ENCODE measurements around the gene FIS1. TPM values are rescaled to one million over a fixed set of nuclear protein-coding genes. Genes with fewer than 3 reads are reported as not detected.

Gene FIS1
- total RNA-seq, 1 donor from 2014 or later: 142 TPM

DNA sequence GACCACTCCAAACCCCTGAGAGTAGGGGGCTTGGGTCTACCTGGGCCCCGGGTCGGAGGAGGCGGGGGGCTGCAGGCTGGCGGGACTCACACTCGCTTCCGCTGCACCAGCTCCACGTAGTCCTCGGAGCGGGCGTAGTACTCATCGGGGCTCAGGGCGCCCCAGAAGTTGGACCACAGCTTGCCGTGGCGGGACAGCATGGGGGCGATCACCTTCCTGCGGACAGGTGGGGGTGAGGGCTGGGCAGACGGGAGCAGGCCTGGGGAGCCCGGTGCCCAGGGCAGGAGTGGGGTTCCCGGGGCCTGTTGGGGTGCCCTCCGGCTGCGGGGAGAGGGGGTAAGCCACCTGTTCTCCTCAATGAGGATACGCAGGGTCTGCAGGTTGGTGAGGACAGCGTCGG, 33.4 kb downstream of the FIS1 start:
- H3K4me3 Mint-ChIP-seq (ENCODE audit: unreplicated experiment): no peak overlapping the region
- H3K9me3 Mint-ChIP-seq (ENCODE audit: unreplicated experiment): no peaks in the 10 kb centered on the region
- TF ChIP-seq, protein P1, sequence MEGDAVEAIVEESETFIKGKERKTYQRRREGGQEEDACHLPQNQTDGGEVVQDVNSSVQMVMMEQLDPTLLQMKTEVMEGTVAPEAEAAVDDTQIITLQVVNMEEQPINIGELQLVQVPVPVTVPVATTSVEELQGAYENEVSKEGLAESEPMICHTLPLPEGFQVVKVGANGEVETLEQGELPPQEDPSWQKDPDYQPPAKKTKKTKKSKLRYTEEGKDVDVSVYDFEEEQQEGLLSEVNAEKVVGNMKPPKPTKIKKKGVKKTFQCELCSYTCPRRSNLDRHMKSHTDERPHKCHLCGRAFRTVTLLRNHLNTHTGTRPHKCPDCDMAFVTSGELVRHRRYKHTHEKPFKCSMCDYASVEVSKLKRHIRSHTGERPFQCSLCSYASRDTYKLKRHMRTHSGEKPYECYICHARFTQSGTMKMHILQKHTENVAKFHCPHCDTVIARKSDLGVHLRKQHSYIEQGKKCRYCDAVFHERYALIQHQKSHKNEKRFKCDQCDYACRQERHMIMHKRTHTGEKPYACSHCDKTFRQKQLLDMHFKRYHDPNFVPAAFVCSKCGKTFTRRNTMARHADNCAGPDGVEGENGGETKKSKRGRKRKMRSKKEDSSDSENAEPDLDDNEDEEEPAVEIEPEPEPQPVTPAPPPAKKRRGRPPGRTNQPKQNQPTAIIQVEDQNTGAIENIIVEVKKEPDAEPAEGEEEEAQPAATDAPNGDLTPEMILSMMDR (IDR thresholded peaks at IDR 0.05): no peak
- no peaks in the 10 kb centered on the region for H3K27me3 Mint-ChIP-seq (ENCODE audit: unreplicated experiment)
- no peak overlapping the region for H3K27ac Mint-ChIP-seq (ENCODE audit: unreplicated experiment)
- no peak for DNase-seq (ENCODE audit: extremely low spot score, unreplicated experiment)
- H3K36me3 Mint-ChIP-seq (ENCODE audit: unreplicated experiment): peaks cover 19% of the 10 kb centered on the region
- H3K4me1 Mint-ChIP-seq (ENCODE audit: unreplicated experiment): peaks cover 17% of the 10 kb centered on the region

DNA sequence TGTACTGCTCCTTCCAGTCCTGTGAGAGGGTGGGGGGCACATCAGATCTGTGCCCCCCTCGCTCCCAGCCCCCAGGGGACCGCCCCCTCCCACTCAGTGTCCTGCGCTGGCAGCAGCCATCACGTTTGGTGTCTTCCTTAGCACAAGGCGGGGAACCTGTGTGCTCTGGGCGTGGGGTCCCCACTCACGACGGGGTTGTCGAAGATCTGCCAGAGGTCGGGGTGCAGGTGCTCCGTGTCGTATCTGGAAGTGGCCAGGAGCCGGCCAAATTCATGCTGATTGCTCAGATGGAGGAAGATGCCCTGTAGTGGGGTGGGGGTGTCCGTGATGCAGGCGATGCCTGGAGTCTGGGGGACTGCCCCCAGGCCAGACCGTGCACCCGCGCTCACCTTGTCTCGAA, 34.7 kb downstream of the FIS1 start:
- Mint-ChIP-seq H3K36me3 (ENCODE audit: unreplicated experiment) (peaks cover 25% of the 10 kb centered on the region), H3K27ac (ENCODE audit: unreplicated experiment) (no peak overlapping the region), H3K9me3 (ENCODE audit: unreplicated experiment) (no peaks in the 10 kb centered on the region), H3K4me1 (ENCODE audit: unreplicated experiment) (peaks cover 5% of the 10 kb centered on the region), H3K4me3 (ENCODE audit: unreplicated experiment) (no peak overlapping the region), H3K27me3 (ENCODE audit: unreplicated experiment) (no peaks in the 10 kb centered on the region)
- DNase-seq (ENCODE audit: extremely low spot score, unreplicated experiment): no peak
- TF ChIP-seq, protein P1 (IDR thresholded peaks at IDR 0.05): no peak

DNA sequence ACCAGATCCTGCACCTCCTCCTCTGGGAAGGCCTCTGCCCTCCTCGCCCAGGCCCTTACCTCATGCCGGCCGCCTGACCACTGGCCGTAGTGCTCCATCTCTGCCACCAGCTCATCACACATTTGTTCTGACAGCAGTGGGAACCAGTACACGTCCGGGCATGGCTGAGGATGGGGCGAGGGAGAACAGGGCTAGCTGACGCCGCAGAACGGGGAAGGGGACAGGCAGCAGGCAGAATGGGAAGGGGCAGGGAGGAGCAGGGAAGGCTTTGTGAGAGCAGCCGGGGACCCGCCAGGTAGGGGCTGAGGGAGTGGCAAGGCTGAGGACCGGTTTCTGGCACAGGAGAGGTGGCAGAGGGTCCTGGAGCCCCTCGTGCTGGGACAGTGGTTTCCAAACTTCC, 36.1 kb downstream of the FIS1 start:
- Mint-ChIP-seq H3K27me3 (ENCODE audit: unreplicated experiment) (no peaks in the 10 kb centered on the region), H3K9me3 (ENCODE audit: unreplicated experiment) (no peaks in the 10 kb centered on the region), H3K4me1 (ENCODE audit: unreplicated experiment) (no peaks in the 10 kb centered on the region), H3K4me3 (ENCODE audit: unreplicated experiment) (no peak overlapping the region), H3K36me3 (ENCODE audit: unreplicated experiment) (peaks cover 24% of the 10 kb centered on the region), H3K27ac (ENCODE audit: unreplicated experiment) (no peak overlapping the region)
- TF ChIP-seq, protein P1 (IDR thresholded peaks at IDR 0.05): no peak
- DNase-seq (ENCODE audit: extremely low spot score, unreplicated experiment): no peak

DNA sequence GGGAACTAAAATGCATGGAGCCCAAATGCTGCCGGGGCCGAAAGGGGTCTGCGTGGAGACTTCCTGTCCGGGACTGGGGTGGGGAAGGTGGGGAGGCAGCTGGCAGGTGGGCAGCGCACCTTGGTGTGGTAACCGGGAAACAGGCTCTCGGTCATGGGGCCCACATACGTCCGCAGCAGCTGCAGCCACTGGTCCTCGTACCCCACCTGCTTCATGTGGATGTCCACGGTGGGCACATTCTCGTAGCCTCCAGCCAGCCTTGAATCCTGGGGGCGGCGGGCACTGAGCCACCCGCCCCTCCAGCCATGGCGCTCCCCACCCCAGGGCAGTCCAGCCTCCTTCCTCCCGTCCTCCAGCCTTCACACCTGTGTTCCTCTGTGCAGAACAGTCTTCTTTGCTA, 37.4 kb downstream of the FIS1 start:
- H3K36me3 Mint-ChIP-seq (ENCODE audit: unreplicated experiment): peaks cover 24% of the 10 kb centered on the region
- no peaks in the 10 kb centered on the region for H3K9me3 Mint-ChIP-seq (ENCODE audit: unreplicated experiment)
- peaks cover 5% of the 10 kb centered on the region for H3K27me3 Mint-ChIP-seq (ENCODE audit: unreplicated experiment)
- H3K4me1 Mint-ChIP-seq (ENCODE audit: unreplicated experiment): no peaks in the 10 kb centered on the region
- DNase-seq (ENCODE audit: extremely low spot score, unreplicated experiment): no peak
- TF ChIP-seq, protein P1 (IDR thresholded peaks at IDR 0.05): no peak
- H3K27ac Mint-ChIP-seq (ENCODE audit: unreplicated experiment): no peak overlapping the region
- no peak overlapping the region for H3K4me3 Mint-ChIP-seq (ENCODE audit: unreplicated experiment)

DNA sequence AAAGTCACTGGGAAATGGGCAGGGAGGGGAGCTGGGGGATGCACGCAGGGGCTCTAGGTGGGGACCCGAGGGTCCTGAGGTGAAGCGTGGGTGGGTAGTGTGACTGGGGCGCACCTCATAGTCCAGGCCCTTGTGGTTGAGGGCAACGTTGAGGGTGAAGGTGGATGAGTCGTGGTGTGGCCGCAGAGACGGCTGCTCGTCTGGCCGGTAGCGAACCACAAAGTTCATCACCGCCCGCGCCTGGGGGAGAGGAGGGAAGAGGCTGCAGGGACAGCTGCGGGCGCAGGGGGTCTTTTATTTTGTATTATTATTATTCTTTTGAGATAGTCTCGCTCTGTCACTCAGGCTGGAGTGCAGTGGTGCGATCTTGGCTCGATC, 38.2 kb downstream of the FIS1 start:
- Mint-ChIP-seq H3K9me3 (ENCODE audit: unreplicated experiment) (no peaks in the 10 kb centered on the region), H3K36me3 (ENCODE audit: unreplicated experiment) (peaks cover 24% of the 10 kb centered on the region), H3K27me3 (ENCODE audit: unreplicated experiment) (peaks cover 7% of the 10 kb centered on the region), H3K4me3 (ENCODE audit: unreplicated experiment) (no peak overlapping the region), H3K27ac (ENCODE audit: unreplicated experiment) (no peak overlapping the region), H3K4me1 (ENCODE audit: unreplicated experiment) (no peaks in the 10 kb centered on the region)
- no peak for DNase-seq (ENCODE audit: extremely low spot score, unreplicated experiment)
- TF ChIP-seq, protein P1 (IDR thresholded peaks at IDR 0.05): no peak

Data from osteocyte (in vitro differentiated cells).